Activated CD8-positive, alpha-beta memory T cell treated with anti-CD3 and anti-CD28 coated beads for 48 hours (primary cell): ENCODE data around the gene MROH2A.

Experiments
- DNase-seq, 3 experiments: peaks; one replicate each; pipeline ENCODE4 v3.0.0-alpha.2; 2020; ENCODE audit warnings: low read depth in 2 of 3, low spot score in 2 of 3

The MROH2A gene

GRCh38 chr2:233817995-233818638, 40.0 kb downstream of the MROH2A start:
- no peak for DNase-seq

- no peak for DNase-seq
Observed at GRCh38 chr2:233818639-233819621, 40.8 kb downstream of the MROH2A start.

GRCh38 chr2:233819884-233820773, 42.0 kb downstream of the MROH2A start:
- DNase-seq = no peak

- no peak for DNase-seq
Observed at GRCh38 chr2:233820774-233821105, 42.6 kb downstream of the MROH2A start.

- no peak for DNase-seq
Observed at GRCh38 chr2:233821196-233821595, 43.1 kb downstream of the MROH2A start.

GRCh38 chr2:233821709-233822100, 43.6 kb downstream of the MROH2A start:
- no peak for DNase-seq

- no peak for DNase-seq
Observed at GRCh38 chr2:233822101-233822771, 44.1 kb downstream of the MROH2A start.

GRCh38 chr2:233822781-233823730, 44.9 kb downstream of the MROH2A start:
- no peak for DNase-seq

DNA sequence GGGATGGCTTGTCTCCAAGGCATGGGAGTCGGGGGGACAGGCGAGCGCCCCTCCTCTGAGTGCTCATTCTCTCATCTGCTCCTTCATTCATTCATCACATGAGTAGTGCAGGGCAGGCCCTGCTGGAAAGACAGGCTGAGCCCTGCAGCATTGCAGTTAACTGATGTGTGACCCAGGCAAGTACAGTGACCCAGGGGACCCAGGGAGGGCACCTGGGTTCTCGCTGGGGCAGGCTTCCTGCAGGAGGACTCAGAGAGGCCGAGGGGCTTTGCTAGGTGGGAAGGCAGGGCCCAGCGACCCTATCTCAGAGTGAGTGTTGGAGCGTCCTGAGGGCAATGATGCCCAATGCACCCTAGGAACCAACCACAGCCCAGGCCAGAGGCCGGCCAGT, 45.6 kb downstream of the MROH2A start:
- DNase-seq = no peak

DNA sequence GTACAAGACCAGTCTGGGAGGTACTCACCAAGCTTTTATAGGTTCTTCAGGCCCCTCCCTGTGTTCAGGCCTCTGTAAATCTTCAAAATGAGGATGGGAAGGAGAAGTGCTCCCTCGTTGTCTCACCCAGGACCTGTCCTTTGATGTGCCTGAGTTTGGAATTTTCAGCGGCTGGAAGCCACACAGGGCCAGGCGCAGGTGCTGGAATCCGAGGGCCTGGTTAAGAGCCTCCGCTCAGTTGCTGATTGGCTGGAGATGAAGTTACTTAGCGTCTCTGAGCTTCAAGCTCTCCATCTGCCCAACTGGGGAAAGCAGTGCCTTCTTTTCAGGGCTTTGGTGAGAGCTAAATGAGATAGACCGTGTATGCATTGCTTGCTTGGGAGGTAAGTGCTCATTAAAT, 46.2 kb downstream of the MROH2A start:
- no peak for DNase-seq

DNA sequence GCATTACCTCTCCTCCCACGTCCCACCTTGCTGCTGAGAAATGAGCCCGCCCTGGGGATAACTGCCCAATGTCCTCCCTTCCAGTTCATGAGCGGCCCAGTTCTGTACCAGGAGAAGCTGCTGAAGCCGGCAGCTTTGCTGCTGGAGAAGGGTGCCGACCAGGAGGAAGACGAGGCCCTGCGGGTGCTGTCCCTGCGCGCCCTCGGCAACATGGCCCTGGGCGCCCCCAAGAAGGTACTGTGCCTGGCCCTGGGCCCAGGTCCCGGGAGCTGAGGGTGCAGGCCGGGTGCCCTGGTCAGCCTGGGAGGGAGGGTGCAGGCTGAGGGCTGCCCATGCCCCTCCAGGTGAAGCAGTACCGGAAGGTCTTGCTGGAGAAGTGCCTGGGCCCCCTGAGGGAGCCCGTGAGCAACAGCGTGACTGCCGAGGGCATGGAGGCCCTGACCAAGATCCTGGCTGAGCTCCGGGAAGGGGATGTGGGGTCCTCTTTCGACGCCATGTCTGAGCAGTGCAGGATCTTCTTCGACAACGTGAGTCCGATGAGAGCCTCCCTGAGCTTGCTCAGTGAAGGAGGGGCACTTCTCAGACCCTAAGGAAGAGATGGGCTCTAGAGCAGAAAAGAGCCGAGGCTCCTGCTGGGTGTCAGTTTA, 50.5 kb downstream of the MROH2A start:
- no peak for DNase-seq

- no peak for DNase-seq
Observed at GRCh38 chr2:233829193-233830110, 51.3 kb downstream of the MROH2A start.

GRCh38 chr2:233830111-233830802, 52.1 kb downstream of the MROH2A start:
- no peak for DNase-seq

DNA sequence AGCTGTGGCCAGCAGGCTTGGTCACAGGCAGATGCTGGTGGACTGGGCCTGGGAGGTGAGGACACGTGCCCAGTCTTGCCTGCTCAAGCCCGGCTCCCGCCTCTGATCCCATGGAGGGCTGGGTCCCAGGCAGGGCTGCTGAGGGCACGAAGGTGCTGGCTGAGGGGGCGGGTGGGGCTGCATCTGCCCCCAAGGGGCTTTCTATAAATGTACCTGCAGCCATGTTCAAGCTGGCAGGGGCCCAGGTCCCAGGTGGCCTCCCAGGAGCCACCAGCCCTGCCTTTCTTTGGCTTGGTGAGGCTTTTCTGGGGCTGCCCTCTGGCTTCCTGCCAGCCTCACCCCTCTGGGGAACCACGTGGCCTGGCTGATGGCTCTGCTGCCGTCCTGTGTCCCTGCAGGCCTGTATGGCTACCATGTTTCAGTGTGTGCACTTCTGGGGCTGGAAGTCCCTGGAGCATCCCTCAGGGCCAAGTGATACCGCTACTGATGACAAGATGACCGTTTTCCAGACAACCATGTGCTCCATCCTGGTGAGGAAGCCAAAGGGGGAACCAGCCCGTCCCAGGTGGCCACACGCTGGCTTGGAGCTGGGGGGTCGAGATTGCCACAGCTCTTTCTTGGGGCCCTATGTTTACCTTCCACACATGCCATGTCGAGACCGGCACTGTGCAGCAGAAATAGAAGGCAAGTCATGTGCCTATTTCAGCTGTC, 53.0 kb downstream of the MROH2A start:
- DNase-seq = no peak

DNA sequence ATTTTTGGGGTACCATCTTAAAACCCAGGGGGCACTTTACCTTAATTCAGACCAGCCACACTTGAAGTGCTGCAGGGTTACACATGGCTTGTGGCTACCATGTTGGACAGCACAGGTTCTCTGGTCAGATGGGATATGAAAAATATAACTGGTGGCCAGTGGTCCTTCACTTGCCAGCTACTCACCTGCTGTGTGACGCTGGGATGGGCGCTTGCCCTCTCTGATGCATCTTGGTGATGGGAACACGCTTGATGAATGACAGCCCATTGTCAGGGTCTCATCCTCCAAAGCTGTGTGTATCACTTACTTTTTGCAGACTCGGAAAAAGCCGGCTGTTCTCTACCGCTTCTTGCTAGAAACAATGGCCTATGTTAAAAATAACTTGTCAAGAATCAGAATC, 53.7 kb downstream of the MROH2A start:
- no peak for DNase-seq

- DNase-seq = no peak
Observed at GRCh38 chr2:233832414-233832813, 54.3 kb downstream of the MROH2A start.

DNA sequence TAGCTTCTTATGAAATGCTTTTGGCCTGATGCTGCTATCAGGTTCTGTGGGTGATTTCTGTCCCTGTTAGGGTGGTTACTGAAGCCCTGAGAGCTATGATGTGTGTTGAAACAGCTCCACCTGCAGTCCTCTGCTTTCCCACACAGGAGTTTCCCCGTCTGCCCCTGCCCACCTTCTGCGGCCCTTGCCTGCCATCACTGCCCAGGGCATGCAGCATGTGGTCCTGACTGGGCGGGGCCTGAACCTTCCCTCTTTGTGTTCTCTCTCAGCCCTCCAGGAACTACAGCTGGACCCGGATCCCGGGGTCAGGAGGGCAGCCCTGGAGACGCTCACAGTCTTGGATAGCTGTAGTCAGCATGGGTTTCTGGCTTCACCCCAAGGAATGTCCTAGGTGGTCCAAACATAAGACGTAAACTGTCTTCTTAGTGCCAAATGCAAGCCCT, 54.8 kb downstream of the MROH2A start:
- DNase-seq = no peak
